ENCODE measurements around the gene SLCO4A1.

SLCO4A1 gene

DNA sequence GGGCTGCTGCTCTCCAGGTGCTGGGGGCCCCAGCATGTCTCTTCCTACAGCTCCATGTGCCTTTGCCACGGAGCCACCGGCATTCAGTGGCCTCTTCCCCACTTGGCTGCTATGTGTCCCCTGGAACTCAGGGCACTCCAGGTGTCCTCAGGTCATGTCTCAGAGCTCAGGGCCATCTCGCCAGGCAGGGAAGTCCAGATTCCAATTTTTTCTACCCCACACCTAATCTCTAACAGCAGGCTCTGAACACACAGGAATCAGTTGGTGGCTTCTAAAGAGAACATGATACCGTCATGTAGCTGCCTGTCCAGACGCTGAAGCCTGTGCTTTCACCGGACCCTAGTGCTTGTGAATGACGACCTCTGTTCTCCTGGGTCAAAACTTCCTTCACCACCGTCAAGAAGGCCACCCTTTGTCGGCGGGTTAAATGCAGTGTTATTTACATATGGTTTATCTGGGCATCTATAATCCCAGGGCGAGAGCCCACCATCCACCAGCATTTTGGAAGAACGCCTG, 4.2 kb upstream of the SLCO4A1 start:
- DNase-seq = no peak

- no peak for DNase-seq
Observed at GRCh38 chr20:62638679-62639406, 3.5 kb upstream of the SLCO4A1 start.

DNA sequence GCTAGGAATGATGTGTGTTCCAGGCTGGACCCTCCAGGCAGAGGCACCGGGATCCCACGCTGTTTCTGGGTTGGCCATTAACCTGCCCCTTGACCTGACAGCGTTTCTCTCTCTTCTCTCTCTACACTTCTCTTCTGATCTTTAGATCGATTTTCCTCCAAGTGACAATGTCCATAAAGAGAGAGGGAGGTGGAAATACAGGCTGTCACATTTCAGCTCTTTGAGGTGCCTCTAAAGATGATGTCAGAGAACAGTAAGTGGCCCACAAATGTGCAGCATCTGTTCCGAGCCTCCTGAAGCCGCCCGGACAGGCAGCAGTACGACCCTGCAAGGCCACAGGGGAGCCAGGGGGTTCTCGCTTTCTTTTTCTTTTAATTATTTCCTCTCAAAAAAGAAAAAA, 2.5 kb upstream of the SLCO4A1 start:
- no peak for DNase-seq

GRCh38 chr20:62640870-62641269, 1.4 kb upstream of the SLCO4A1 start:
- no peak for DNase-seq

DNA sequence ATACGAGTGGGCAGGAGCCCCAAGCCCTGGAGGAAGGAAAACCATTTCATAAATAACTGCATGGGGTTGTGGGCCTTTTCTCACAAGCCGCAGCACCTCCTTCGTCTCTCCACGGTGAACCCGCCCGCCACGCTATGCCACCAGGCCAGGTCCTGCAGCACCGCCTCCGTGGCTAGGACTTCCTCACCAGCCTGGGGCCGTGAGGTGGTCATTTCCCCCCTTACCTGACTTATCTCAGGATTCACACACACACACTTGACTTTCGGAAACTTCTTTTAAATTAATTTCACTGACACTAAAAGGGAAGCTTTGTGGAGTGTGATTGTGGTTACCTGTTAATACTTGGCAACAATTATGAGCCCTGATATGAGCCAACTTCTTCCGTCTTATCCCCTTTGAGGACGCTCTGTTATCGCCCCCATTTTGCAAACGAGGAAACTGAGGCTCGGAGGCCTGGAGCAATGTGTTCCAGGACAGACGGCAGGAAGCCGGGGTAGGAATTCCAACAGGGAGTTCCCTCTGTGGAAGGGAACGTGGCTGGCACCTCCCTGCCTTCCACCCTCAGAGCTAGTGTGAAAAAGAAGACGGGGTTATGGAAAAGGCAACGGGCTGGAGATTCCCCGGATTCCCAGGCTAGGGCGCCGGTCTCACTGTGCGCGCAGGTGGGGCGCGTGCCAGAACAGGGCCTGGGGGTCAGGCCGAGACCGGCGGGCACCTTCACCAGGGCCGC, 817 bp upstream of the SLCO4A1 start:
- no peak for DNase-seq

- DNase-seq = no peak
Observed at GRCh38 chr20:62642666-62643520, 590 bp downstream of the SLCO4A1 start.

DNA sequence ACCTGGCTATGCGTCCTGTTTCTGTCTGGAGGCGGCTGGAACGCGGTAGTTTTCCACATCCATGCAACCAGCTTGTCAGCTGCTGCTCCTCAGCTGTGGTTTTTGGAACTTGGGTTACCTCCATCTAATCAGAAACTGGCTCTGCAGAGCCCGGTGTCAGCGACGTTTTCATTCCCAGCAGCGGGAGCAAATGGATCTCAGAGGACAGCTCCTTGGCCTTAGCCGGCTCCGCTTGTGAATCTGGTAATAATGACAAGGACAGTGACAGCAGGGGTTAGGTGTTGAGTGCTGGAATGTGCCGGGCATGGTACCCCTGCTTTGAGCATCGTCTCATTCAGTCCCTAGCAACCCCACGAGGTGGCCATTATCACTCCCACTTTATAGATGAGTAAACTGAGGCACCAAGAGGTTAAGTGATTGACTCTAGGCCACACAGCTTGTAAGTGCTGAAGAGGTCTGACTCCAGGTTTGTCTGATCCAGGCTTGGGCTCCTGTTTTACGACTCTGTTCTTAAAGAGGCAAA, 1.3 kb downstream of the SLCO4A1 start:
- DNase-seq = no peak

GRCh38 chr20:62644044-62644795, 1.9 kb downstream of the SLCO4A1 start:
- DNase-seq = no peak

DNA sequence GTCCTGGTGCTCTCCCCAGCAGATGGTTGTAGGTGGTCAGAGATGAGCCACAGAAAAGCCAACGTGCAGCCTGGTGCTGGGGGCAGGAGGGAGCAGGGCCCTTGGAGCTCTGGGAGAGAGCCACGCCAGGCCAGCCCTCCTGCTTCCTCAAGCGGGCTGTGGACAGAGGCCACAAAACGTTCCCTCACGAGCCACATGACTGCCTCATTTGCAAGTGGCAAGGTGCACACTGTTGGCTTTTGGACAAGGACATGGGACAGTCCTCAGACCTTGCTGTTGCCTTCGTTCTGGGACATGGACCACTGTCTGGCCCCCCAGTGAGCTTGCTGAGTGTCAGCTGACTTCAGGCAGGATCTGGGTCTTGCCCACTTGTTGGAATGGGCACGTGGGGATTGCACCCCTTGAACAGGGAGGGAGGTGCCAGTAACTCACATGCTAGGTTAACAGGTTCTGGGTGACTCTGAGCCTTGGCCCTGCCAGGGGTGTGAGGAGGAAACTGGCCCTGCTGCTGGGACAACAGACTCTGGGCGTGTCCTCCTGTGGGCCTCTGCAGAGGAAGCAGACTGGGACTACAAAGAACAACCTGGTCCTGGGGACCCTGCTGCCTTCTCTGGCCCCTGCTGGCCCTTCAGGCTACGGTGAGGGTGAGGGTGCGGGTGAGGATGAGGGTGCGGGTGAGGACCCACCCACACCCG, 2.6 kb downstream of the SLCO4A1 start:
- no peak for DNase-seq

DNA sequence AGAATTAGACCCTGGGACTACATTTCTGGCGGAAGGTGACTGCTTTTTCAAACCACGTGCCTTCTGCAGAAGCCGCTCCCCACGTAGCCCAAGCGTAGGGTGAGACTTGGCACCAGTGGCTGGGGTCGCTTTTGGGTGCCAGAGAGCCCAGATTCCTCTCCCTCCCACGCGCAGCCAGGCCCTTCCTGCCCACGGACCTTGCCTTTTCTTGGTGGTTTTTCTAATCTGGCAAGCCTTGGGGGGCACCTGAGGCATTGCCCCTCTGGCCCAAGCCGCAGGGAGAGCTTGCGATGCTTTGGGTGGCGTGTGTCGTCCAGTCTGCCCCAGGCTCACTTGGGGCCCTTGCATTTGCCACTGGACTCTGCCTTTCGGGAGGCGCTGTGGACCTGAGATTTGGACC, 3.3 kb downstream of the SLCO4A1 start:
- no peak for DNase-seq

GRCh38 chr20:62646851-62647520, 4.7 kb downstream of the SLCO4A1 start:
- no peak for DNase-seq

GRCh38 chr20:62647521-62648317, 5.4 kb downstream of the SLCO4A1 start:
- no peak for DNase-seq

- no peak for DNase-seq
Observed at GRCh38 chr20:62648318-62648995, 6.2 kb downstream of the SLCO4A1 start.

DNA sequence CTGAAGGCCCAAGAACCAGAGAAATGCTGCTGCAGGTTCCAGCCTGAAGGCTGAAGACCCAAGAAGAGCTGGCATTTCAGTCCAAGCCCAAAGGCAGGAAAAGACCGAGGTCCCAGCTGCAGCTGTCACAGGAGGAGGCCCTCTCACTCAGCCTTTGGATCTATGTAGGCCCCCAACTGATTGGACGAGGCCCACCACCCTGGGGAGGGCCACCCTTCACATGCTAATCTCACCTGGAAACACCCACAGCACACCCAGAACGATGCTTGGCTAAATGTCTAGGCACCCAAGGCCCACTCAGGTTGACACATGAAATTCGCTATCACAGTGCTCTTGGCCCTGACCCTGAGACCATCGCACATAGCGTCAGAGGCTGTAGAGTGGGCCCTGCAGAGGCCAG, 6.8 kb downstream of the SLCO4A1 start:
- DNase-seq = no peak

- no peak for DNase-seq
Observed at GRCh38 chr20:62650551-62651284, 8.4 kb downstream of the SLCO4A1 start.

DNA sequence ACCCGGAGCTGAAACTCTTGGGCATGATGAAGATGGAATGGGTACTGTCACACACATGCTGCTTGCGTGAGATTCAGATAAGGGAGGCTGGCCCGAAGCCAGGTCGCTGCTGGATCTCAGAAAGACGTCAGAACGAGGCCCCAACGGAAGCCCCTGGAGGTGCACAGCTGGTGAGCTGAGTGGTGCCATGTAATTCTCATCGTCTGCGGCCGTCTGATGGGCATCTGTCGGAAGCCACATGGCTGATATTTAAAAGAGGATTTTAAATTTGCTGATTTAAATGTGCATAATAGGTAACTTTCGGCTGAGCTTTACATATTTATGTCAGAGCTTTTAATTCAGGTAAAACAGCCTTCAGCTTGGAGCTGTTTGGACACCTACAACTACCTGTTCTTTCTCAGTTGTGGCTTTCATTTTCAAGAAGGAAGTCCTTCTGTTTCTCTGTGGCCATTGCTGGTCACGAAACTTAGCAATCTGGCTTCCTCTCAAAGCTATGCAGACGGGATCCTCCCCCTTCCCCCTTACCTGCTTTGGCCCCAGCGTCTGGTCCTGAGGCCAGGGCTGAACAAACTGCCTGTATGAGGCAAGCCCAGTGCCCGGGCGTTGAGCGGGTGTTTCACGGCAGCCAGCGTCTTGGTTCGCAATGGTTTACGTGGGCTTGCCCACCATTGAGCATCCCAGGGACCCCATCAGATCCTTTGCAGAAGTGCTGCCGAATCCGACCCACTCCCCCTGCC, 9.2 kb downstream of the SLCO4A1 start:
- no peak for DNase-seq

- DNase-seq = no peak
Observed at GRCh38 chr20:62652041-62652893, 10.0 kb downstream of the SLCO4A1 start.
